Activated CD8-positive, alpha-beta memory T cell treated with anti-CD3 and anti-CD28 coated beads, Interleukin-2, amount 50 U/mL, for 48 hours (primary cell): ENCODE data around the gene NRDC.
"Not testable (repeated sequence)": the region's sequence is repeated elsewhere in the genome, so short reads cannot be mapped to it uniquely, and the experiment has no call there.

Experiments
- DNase-seq: peaks from one replicate; pipeline ENCODE4 v3.0.0-alpha.2; 2020

The NRDC gene

DNA sequence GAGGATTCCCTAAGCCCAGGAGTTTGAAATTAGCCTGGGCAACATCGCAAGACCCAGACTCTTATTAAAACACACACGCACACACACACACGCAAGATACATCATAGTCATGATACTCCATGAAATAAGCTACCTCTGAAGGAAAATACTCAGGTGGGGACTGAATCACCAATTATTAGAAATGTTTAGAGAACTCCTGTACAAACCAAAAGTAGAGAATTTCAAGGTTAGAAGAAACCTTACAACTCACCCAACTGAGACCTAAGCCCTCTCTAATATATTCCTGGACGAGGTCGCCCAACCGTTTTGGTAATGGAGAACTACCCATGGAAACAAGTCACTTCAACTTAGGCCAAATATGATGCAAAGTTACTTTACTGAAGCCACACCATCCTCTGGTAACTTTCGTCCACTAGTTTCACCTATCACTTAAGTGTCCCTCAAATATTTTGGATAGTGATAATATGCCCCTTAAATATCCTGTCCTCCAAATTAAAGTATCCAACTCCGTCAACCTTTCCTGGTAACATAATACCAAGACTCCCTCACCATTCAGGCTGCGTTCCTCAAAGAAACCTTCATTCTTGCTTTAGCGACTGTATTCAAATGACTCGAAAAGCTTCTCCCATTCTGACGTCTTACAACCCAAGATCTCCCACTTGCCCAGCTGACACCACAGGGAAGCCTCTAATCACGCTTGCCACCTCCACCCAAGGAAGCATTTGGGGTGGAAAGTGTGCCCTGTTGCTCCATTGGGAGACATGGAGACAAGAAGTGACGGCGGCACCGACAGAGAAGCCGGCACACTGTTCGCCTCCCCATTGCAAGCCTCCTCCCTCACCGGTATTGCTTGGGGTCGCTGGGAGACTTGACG lies 856 bp downstream of the NRDC start:
- DNase-seq: no peak

DNA sequence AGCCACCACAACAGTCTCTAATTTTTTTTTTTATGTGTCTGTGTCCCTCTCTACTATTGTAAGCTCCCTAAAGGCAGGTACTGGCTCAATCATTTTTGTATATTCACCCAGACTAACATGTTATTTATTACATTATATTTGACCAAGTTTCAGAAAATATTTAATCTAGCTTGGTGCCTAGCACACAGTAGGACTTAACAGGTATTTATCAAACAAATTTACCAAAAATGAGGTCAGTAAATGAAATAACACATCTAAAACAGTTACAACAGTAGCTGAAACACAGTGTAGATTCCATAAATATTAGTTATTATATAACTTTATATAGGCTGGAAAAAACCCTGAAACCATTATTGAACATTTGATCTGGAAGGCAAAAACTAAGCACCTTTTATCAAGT lies 2.7 kb downstream of the NRDC start:
- DNase-seq: no peak

DNA sequence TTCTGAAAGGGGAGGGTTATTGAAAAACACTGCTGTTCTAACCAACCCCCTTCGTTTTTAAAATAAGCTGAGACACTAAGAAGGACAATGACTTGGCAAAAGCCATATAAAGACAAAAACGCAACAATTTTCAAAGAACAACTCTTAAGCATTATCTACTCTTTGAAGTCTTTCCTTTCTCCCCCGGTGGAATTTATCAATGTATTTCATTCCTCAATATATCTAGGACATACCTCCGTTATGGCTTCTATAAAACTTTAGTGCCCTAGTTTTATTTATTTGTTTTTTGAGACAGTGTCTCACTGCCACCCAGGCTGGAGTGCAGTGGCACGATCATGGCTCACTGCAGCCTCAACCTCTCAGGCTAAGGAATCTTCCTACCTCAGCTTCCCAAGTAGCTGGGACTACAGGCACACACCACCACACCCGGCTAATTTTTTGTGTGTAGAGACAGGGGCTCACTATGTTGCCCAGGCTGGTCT lies 3.2 kb downstream of the NRDC start:
- DNase-seq: no peak

DNA sequence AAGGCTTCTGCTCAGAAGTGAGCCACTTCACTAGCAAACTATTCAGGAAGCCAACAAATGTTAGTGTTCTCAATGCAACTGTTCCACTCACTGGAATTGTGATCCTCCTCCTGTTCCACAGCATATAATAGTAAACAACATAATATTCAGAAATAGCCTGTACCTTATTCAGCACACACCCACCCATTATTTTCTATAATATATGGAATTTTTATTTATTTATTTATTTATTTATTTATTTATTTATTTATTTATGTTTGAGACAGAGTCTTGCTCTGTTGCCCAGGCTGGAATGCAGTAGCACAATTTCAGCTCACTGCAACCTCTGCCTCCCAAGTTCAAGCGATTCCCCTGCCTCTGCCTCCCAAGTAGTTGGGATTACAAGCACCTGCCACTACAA lies 5.3 kb downstream of the NRDC start:
- DNase-seq: not testable (repeated sequence)

DNA sequence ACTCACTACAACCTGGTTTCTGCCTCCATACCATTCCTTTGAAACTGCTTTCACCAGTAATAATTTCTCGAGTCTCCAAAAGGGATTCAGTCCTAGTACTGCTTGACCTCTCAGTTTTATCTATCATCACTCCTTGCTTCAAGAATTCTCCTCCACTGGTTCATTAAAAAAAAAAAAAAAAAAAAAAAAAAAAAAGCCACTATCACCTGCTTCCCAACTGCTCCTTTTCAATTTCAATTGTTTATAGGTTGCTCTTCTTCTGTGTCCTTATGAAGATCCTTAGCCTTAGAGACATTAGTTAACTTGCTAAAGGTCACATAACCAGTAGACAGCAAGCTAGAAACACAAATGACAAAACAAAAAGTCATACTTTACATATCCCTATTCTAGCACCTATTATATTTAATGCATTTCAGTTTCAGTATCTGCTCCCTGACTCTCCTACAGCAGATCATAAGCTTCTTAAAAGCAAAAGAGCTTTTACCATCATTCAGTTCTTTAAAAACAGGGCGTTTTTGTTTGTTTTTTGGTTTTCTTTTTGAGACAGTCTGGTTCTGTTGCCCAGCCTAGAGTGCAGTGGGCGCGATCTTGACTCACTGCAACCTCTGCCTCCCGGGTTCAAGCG lies 7.1 kb downstream of the NRDC start:
- DNase-seq: no peak

DNA sequence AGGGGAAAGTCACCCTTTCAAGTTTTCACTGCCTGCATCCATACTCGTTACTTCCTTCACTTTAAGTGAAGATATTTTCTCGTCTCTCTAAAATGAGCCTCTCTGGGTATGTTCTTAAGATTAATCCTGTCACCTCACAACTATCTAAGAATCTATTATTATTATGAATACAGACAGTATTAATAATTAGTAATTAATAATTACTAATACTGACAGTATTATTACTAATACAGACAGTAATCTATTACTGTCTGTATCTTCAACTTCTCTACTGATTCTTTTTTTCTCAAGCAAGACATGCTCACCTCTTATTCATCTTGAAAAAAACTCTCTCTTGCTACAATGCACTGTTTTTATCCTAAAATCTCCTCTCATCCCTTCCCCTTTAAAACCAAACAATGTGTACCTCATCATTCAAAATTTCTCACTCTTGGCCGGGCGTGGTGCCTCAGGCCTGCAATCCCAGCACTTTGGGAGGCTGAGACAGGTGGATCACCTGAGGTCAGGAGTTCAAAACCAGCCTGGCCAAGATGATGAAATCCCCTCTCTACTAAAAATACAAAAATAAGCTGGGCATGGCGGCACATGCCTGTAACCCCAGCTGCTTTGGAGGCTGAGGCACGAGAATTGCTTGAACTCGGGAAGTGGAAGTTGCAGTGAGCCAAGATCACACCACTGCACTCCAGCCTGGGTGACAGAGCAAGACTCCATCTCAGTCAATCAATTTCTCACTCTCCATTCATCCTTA lies 7.8 kb downstream of the NRDC start:
- DNase-seq: no peak

DNA sequence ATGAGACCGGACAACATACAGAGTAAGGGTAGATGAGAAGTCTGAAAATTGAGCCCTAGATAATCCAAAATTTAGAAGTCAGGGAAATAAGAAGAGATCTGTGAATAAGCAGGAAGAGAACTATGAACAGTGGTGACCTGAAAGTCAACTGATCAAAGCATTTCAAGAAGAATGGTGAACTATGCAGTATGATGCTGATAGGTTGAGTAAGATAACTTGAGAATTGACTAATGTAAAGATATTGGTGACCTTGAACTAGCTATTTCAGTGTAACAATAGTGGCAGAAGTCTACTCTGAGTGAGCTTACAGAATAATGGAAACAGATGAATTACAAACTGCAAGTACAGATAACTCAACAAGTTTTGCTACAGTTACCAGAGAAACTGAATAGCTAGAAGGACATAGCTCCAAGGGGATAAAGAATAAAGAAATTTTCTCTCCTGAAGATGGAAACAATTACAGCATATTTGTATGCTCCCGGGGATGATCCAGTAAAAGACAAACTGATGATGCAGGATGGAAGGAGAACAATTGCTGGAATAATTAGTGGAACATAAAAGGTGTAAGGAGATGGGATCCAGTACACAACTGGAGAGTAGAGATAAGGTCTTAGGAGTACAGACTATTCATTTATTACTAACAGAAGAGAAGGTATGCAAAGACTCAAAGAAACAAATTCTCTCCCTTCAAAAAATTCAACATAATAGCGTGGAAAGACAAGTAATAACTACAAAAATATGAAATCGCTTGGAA lies 10.9 kb downstream of the NRDC start:
- no peak for DNase-seq

DNA sequence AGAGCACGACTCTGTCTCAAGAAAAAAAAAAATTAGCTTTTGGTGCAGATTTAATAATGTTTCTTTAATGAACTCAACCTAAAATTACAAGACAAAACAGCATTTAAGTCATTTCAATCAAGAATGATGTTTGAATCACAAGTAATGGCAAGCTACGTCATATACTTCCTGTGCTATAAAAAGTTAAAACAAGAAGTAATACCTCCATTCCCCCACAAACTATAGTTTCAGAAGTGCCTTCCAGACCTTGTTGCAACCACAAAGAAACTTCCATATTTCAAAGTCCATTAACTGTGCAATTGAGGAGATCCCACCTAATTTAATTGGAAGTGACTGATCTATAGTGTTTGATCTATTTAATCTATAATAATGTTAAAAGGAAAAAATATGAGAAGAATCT lies 15.1 kb downstream of the NRDC start:
- DNase-seq: no peak

DNA sequence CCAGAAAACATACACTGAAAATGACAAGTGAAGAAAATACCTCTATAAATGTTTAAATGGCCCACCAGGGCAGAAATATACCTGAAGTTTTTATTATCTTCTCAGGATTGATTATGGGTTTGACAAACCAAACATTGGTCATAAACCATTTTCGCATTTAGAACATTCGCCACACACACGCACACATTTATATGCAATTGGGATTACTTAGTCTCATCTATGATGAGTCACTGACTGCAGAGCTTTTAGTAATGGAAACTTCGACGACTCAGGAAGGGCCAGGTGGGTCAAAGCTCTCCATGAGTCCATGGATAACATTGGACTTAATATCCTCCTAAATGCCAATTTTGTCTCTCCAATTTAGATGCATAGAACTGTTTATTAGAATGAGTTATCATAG lies 16.9 kb downstream of the NRDC start:
- DNase-seq: no peak

DNA sequence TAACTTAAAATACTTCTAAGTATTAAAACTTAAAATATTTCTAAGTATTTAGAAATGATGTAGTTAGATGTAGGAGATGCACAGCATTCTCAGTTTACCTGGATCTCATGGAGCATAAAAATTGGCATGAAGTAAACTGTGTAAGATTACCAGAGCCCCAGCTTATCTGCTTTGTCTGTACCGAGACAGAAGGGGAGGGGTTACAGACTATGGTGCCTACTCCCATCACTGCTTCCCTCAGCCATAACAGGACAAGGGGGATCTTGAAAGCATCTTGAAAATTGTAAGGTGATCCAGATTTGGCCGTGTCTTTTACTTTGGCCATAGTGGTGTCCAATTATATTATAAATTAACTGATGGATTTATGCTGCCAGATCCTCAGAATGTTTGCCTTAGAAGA lies 18.8 kb downstream of the NRDC start:
- DNase-seq: no peak

DNA sequence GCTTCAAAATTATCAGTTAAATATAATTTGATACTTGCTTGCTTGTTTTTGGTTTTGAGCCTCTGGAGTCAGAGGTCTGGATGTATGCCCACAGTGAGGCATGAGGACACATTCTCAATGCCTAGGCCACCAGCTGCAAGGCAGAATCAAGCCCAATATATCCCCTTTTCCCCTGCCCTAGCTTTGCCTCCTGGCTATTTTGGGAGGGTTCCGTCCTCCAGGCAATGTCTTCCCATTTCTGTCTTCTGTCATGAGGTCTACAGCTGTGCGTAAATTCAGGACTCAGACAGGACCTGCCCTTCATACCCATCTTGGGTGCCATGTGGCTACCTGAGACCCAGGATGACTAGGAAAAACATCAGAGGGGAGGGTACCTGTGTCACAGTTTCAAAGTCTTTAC lies 19.2 kb downstream of the NRDC start:
- DNase-seq: no peak

DNA sequence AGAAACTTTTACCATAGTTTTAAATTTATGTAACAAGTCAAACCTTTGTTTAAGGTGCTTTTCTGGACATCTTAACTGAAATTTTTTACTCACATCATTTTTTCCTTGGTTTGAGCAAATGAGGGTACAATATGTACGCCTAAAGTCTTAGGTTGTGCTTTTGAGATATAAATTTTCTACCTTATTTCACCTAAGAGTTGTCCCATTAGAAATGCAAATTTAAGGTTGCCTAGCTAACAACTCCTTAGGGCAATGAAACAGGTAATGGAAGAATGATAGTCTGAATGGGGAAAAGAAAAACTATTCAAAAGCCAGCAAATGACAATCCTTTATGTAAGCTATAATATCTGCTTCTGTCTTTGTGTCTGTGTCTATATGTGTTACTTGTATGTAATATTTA lies 19.6 kb downstream of the NRDC start:
- DNase-seq: no peak

DNA sequence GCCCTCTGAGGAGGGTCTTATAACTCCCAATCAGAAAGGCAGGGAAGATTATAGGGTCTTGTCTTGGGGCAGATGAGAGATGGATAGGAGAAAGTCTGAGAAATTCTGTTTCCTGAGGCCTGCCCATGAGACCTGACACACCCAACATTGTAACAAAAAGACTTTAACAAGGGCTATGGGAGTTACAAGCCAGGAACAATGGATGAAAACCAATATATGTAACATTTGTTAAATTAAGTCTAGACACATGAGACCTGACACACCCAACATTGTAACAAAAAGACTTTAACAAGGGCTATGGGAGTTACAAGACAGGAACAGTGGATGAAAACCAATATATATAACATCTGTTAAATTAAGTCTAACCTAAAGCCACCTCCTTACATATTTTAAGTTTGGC lies 21.8 kb downstream of the NRDC start:
- no peak for DNase-seq

DNA sequence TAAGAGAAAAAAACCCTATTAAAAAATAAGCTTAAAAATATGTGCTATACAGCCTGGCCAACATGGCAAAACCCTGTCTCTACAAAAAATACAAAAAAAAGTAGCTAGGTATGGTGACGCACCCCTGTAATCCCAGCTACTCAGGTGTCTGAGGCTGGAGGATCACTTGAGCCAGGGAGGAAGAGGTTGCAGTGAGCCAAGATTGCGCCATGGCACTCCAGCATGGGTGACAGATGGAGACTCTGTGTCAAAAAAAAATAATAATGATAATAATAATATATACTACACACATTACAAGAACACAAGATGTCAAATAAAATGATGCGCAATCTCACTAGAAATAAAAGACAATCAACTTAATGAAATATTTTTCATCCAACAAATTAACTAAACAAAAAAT lies 22.9 kb downstream of the NRDC start:
- DNase-seq: no peak

DNA sequence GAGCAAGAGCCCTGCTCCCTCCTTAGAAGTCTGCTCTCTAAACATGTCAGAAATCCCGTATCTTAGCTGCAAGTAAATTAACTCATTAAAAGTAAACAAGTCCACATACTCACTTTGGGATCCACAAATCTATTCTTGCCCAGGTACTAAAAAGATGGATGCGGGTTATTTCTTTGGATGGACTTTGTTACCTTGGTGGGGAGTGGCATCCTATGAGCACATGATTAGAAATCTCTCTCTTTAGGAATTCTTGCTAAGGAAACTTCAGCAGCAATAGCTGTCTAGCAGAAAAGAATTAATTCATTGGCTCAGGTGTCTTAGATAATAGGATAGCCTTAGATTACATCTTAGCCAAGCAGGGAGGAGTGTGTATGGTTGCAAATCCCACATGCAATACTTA lies 25.2 kb downstream of the NRDC start:
- DNase-seq: no peak

DNA sequence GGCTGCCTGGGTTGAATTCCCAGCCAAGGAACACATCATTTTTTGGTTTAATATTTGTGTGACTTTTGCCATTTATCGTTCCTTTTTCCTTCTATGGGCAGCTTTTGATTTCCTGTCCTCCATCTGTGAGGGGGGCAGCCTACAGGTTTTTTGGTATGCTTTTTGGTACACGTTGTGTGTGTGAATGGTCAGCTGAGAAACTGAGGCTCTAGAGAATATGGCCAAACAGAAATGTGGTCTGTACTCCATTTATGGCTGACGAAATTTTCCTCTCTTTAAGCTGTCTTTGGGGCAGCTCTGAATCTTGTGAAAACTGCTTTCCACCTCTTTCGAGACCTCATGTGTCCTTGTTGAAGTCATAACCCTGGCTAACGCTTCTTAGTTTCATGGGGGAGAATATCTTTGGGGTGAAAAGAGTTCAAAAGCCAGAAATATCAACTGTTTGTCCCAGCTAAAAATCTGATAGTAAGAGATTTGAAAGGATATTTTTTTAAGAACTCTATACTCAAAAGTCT lies 26.6 kb downstream of the NRDC start:
- no peak for DNase-seq

DNA sequence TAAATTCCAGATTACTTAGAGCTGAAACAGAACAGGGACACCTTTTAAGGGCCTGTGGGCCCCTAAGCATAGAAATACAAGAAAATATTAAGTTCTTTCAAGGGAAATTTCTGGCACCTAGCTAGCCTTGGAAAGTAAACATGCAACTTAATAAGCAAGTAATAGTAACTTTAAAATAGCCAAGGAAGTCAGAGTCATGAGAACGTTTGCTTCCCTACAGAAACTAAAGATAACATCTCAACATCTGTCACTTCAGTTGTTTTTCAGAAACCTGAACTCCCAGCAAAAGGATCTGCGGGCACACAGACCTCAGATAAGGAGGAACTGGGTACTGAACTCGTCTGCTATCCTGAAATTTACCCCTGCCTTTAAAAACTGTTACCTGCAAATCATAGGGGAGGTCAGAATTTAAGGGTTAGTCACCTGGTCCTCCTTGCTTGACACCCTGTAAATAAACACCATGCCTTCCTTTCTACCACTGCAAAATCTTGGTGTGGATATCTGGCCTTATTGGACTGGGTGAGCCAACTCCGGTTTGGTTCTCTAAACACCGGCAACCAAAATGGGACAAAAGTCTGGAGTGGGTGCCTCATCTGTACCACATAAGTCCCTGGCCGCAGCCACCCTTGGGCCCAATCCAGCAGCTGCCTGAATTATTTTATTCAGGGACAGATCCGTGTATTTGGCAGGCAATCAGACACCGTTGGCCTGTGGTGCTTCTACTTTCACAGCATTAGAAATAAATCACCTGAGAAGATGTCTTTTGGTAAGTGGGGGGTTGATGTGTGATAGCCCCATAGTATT lies 27.9 kb downstream of the NRDC start:
- DNase-seq: no peak

DNA sequence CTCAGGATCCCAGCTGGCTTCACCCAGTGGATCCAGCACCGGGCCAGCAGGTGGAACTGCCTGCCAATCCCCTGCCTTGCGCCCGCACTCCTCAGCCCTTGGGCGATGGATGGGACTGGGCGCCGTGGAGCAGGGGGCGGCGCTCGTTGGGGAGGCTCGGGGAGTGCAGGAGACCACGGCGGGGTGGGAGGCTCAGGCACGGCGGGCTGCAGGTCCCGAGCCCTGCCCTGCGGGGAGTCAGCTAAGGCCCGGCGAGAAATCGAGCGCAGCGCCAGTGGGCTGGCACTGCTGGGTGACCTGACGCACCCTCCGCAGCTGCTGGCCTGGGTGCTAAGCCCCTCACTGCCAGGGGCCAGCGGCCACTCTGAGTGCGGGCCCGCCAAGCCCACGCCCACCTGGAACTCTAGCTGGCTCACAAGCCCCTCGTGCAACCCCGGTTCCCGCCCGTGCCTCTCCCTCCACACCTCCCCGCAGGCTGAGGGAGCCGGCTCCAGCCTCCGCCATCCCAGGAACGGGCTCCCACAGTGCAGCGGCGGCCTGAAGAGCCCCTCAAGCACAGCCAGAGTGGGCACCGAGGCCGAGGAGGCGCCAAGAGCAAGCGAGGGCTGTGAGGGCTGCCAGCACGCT lies 31.1 kb downstream of the NRDC start:
- DNase-seq: no peak

DNA sequence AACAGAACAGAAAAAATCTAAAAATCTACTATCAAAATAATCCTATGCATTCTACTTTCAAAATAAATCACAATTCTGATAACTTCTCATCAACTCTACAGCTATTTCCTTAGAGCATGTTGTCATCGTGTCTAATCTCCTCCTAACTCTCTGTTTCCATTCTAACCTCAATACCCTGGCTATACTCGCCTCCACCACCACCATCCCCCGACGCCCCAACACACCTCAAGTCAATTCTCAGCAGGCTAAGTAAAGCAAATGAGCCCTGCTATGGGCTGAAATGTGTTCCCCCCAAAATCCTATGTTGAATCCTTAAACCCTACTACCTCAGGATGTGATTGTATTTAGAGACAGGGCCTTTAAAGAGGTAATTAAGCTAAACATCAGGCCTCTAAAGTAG lies 34.6 kb downstream of the NRDC start:
- DNase-seq: no peak

DNA sequence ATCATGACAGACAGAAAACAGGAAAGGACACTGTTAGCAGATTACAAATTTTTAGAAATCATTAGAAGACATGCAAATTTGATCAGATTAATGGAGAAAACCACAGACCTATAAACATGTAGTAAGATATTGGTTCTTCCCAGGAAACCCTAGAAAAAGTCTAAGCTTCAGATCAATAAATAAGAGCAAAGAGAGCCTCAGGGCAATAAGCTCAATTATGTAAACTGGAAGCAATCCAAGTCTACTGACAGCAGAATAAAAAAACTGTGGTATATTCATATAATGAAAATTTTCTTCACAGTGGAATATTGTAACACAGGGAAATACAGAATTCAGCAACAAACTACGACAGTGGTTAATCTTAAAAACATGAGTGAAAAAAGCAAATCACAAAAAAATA lies 36.3 kb downstream of the NRDC start:
- DNase-seq: no peak

DNA sequence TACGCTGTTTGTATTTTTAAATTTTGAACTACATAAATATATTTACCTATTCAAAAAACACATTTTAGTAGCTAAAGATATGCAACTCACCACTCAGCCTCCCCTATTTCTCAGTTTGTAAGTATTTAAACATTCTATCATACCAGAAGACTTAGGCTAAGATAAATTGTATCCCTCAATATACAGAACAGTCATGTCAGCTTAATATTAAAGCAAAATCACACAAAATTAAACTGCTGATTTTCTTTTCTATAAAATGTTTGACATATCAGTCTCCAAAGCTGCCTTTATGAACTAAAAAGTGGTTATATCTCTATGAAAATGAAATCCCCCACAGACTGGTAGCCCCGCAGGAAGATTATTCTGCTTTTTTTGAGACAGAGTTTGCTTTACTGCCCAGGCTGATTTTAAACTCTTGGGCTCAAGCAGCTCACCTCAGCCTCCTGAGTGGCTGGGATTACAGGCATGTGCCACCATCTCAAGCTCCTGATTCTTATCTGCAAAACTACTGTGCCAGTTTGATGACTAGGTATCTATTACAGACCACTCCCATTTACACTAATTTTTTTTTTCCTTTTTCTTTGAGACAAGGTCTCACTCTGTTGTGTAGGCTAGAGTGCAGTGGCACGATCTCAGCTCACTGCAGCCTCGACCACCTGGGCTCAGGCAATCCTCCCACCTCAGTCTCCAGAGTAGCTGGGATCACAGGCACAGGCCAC lies 37.6 kb downstream of the NRDC start:
- DNase-seq: no peak
